Right renal pelvis (tissue), 4 donors: ENCODE measurements around the gene BAD. TPM values are rescaled to one million over a fixed set of nuclear protein-coding genes. Genes with fewer than 3 reads are reported as not detected.
"Not testable (repeated sequence)": the region's sequence is repeated elsewhere in the genome, so short reads cannot be mapped to it uniquely, and the experiment has no call there.

Experiments
- DNase-seq, 4 donors: peaks; one replicate each; pipeline ENCODE4 v3.0.0-alpha.2; 2013; ENCODE audit warnings: low read depth in 4 of 4, low spot score in 3 of 4, missing footprints in 1 of 4
- polyA plus RNA-seq, 4 donors: library from polyadenylated mRNA; unstranded; fragments of 120-200 nt; gene quantifications; one replicate each; pipeline ENCODE4 v1.2.1, GENCODE V29; 2013; ENCODE audit not compliant: insufficient read length in 4 of 4

BAD gene
- polyA plus RNA-seq, 4 donors, result 44.2 to 69.5 (median 49.2) TPM

DNA sequence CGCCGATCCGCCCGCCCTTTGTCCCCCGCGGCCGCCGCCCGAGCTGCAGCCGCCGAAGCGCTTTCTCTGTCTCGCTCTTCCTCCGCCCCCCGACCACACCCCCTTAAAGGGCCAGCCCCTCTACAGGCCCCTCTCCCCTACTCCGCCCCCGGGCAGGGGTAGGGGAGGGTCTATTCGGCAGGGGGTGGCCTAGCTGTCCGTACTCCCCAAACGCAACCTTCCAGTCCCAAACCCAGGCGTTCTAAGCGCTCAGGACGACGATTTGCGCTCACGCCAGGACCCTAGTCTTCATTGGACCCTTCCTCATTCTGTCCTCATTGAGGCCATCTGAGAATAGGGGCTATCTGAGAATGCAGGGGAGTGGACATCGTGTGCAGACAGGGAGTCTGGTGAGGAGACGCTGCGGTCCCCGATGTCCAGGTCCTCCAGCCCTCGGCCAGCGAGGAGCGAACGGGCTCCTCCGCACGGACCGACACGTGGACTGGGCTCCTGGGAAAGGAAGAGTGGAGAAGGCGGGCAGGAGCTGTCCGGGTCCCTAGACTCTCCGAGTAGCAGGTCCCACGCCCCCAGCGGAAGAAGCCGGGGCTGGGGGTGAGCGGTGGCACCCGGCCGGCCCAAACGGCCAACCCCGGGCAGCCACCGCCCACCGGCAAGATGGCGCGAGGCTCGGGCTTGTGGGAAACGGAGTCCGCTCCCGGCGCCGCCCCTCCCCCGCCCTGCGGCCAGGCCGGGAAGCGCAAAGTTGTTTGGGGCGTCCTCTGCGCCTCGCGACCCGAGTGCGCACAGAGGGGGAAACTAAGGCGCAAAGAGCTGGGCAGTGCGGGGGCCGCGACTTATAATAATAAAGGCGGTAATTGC lies 37.4 kb downstream of the BAD start, which contains the start of gene PPP1R14B:
PPP1R14B (minus strand) TSS at position 73 of the 858 bp plus-strand sequence. CDS start 270 bp downstream, outside the sequence.
- DNase-seq, result no peak

DNA sequence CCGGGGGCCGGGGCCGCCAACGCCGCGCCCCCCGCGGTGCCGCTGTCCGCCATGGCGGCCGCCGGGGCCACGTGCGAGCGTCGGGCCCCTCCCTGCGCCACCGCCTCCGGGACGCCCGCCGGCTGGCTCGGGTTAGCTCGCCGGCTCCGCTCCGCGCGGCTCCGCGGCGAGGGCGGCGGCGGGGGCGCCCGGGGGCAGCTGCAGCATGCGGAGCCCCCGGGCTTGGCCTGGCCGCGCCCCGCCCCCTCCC lies 37.9 kb downstream of the BAD start:
- not testable (repeated sequence) for DNase-seq

- DNase-seq, result no peak
These were observed 38.5 kb downstream of the BAD start for GRCh38 chr11:64245797-64246620.

- no peak for DNase-seq
These were observed 39.1 kb downstream of the BAD start for GRCh38 chr11:64245401-64245796.

GRCh38 chr11:64244966-64245365 lies 39.5 kb downstream of the BAD start:
- no peak for DNase-seq

DNA sequence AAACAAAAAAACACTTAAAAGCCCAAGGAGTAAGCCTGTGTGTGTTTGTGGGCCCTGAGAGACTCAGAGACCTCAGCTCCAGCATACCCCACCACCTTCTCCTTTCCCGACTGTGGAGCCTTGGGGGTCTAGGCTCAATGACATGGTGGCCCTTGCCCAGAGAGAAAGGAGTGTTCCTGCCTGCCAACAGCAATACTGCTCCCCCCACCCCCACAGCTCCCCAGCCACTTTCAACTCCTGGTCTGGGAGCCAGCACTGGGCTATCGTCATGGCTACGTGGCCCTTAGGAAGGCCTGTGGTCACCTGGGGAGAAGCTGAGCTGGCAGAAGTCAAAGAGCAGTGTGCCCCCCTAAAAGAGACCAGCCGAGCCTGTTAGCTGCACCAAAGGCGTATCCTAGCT lies 40.4 kb downstream of the BAD start:
- DNase-seq, result no peak

DNA sequence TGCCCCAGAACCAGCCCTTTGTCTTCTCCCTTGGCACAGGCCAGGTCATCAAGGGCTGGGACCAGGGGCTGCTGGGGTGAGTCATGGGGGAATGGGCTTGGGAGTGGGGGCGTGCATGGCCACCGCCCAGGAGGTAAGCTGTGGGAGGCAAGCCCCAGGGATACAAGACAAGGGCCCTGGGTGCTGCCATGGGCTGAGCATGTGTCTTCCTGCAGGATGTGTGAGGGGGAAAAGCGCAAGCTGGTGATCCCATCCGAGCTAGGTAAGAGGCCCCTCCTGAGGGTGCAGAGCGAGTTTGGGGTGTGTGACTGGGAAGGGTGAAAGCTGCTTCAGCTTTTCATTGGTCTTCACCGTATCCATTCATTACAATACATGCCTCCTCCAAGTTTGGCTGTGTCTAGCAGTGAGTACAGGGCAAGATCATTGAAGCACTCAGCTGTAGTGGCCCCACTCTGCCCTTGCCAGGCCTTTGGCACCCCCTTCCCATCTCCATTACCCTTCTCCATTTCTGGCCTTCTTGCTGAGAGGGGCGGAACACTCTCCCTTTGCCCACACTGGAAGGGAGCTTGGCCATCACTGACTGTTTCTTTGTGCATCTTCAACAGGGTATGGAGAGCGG lies 41.1 kb downstream of the BAD start:
- DNase-seq, result no peak

GRCh38 chr11:64241491-64242374 lies 42.7 kb downstream of the BAD start:
- DNase-seq, result no peak

GRCh38 chr11:64241241-64241490 lies 43.3 kb downstream of the BAD start:
- peak; percentile 98 to 100 (median 98) for DNase-seq

GRCh38 chr11:64240435-64241240 lies 43.8 kb downstream of the BAD start, which contains the start of gene FKBP2:
Gene FKBP2 (plus strand): TSS chr11:64241095. CDS start chr11:64242388, 1,293 bp downstream.
- peak; percentile 91 to 95 (median 92) for DNase-seq

DNA sequence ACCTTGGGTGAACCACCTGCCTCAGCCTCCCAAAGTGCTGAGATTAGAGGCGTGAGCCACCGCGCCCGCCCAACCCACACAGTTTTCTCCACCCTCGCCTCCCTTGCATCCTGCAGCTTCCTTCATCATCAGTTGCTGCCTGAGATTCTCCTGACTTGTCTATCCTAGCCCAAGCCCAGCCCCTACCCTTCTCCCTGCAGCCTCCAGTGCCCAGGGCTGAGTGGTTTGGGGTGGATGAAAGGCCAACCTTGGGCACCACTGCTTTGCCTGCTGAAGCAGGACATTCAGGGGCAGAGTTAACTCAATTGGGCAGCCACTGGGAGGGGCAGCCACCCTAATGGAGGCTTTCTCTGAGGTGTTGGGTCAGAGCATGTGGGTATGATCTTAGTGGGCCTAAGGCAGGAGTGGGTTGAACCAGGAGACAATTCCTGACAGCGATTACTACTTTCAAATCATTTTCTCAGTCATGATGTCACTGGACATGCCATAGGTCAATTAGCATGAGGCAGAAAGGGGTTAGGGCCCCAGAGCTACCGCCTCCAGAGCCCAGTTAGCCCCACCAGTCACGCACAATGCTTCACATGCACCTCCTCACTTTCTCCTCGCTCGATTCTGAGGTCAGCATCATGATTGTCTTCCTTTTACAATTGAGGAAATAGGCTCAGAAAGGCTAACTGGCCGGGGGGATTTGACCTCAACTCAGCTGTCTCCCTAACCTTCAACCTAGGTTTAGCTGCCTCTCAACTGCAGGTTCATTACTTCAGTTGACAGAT lies 44.6 kb downstream of the BAD start:
- no peak for DNase-seq

GRCh38 chr11:64238999-64239398 lies 45.5 kb downstream of the BAD start:
- DNase-seq, result no peak

DNA sequence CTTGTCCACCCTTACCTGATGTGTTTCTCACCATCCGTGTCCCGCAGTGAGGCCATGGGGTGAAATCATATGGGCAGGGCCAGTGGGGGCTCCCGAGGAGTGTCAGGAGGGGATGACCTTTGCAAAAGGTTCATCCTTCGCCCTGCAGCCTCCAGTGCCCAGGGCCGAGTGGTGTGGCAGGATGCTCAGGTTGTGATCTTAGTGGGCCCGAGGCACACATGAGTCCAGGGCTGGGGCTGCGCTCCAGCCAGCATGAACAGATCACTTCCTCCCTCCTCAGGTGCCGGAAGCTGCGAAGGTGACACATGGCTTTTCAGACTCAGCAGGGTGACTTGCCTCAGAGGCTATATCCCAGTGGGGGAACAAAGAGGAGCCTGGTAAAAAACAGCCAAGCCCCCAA lies 46.4 kb downstream of the BAD start:
- DNase-seq, result no peak

- no peak for DNase-seq
These were observed 46.9 kb downstream of the BAD start for GRCh38 chr11:64237484-64237951.

GRCh38 chr11:64235437-64236161 lies 48.9 kb downstream of the BAD start:
- no peak for DNase-seq

- no peak for DNase-seq
These were observed 49.7 kb downstream of the BAD start for GRCh38 chr11:64234647-64235379.

GRCh38 chr11:64233913-64234586 lies 50.4 kb downstream of the BAD start, which contains the start of gene VEGFB:
Gene VEGFB (plus strand): TSS chr11:64234584. CDS start chr11:64234834, 250 bp downstream.
- DNase-seq, result no peak
